NCI-H2196 treated with DMSO at 0.1 percent for 48 hours (cell line): ENCODE results near the gene SLAMF8.

Source experiments
- DNase-seq: peaks from one replicate; lab custom pipeline; 2025; ENCODE audit not compliant: unreplicated experiment; lab: John Stamatoyannopoulos, UW

Gene SLAMF8

DNA sequence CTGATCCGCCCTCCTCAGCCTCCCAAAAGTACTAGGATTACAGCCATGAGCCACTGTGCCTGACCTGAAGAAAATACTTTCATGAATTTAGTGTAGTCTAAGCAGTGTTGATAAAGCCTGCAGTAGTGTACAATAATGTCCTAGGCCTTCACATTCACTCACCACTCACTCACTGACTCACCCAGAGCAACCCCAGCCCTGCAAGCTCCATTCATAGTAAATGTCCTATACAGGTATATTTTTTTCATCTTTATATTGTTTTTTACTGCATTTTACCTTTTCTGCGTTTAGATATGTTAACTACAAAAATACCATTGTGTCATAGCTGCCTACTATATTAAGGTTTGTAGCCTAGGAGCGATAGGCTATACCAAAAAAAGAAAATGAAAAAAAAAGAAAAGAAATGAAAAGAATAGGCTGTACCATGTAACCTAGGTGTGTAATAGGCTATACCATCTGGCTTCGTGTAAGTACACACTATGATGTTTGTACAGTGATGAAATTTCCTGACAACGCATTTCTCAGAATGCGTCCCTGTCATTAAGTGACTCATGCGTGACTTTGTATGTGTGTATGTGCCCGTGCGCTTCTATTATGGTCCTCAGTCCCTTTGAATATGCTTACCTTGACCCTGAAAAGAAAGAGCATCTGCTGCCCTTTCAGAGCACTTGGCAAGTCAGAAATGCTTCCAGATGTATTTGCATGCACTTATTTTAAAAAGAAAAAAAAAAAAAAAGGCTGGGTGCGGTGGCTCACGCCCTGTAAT lies 9.2 kb upstream of the SLAMF8 start:
- no peak for DNase-seq

DNA sequence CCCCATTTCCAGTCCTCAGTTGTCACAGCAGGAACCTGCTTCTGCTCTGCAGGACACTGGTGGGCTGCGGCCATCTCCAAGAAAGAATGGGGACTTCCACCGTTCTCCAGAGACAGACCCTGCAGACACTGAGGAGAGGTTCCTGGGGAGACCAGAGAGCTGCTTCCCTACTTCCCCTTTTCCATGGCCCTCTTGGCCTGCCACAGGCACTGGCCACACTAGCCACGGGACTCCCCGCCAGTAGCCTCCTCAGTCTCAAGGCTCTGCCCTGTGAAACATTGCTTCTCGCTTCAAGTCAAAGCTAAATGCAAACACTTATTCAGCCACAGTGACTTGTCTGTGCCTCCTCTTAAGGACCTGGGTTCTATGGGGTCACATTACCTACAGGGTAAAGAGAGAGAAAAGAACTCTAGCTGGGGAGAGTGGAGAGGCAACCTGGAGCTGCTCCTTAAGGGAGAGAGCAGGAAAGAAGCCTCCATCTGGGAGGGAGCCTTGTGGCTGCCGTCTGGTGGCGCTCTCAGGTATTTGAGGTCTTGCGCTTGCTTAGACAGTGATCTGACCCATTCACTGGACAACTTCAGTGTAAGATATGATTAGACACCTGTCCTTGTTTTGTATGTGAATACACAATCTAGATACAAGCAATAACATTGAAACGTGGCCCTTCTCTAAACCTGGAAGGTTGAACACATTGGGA lies 5.4 kb upstream of the SLAMF8 start:
- DNase-seq = no peak

- DNase-seq = no peak
These were observed 3.3 kb upstream of the SLAMF8 start for GRCh38 chr1:159823406-159823805.

DNA sequence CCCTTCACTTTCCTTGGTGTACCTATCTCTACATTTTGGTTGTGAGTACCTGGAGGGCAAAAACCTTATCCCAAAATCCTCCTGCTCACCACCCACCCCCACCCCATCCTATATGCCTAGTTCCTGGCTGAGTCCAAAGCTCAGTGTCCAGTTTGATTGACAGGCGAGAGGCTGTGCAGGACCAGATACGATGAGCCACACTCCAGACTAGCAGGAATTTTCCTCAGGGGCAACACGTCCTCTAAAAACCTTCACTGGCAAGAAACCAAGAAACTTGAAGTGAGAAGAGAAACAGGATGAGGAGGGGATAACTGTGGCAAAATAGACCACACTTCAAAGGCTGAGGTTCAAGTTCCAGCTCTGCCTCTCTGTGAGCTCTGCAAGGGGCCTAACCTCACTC lies 1.1 kb upstream of the SLAMF8 start:
- DNase-seq = no peak

DNA sequence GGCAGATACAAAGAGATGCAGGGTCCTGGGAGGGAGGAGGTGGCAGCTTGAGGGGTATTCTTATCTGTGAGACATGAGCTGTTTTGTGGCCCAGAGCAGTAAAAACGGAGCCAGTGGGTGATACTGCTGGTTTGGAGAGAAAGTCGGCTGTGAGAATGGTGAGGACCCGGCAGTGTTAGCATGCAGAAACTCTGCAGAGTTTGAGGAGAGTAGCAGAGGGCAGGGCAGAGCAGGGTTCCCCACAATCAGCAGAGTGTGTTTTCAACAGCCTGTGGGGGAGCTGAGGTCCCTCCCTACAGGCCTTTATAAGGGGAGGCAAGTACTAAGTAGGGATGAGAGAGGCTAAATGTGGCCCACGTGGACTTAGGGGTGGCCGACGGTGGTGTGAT lies 423 bp downstream of the SLAMF8 start:
- DNase-seq = no peak

DNA sequence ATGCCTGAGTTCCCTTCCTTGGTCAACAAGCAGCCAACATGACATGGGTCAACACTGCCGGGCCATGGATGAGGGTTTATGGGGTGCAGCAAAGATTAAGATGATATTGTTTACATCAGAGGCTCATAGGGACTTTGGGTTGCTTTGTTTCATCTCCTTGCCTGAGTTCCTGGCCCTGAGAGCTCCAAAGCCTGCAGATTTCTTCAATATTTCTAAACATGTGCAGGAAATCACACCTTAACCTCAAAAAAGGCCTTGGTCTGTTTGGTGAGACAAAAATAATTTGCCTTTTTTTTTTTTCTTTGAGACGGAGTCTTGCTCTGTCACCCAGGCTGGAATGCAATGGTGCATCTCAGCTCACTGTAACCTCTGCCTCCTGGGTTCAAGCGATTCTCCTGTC lies 876 bp downstream of the SLAMF8 start:
- DNase-seq = no peak

DNA sequence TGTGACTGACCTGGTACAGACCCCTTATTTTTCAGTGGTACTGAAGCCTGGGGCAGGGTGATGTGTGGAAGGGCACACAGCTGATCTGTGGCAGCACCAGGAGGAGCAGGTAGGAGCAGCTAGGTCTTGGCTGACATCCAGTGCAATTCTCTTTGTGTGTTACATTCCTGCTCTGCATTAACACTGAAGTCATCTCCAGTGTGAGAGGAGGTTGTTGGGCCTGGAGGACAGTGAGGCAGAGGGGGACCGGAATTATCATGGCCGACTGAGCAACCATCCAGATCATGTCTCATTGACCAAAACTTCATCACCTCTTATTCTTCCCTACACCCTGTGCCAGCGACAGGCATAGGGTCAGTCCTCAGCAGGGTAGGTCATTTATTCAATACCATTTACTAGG lies 1.5 kb downstream of the SLAMF8 start:
- no peak for DNase-seq

GRCh38 chr1:159828581-159829272 lies 2.1 kb downstream of the SLAMF8 start:
- no peak for DNase-seq

- DNase-seq = no peak
These were observed 2.6 kb downstream of the SLAMF8 start for GRCh38 chr1:159829273-159829634.

- DNase-seq = no peak
These were observed 3.3 kb downstream of the SLAMF8 start for GRCh38 chr1:159829822-159830465.

DNA sequence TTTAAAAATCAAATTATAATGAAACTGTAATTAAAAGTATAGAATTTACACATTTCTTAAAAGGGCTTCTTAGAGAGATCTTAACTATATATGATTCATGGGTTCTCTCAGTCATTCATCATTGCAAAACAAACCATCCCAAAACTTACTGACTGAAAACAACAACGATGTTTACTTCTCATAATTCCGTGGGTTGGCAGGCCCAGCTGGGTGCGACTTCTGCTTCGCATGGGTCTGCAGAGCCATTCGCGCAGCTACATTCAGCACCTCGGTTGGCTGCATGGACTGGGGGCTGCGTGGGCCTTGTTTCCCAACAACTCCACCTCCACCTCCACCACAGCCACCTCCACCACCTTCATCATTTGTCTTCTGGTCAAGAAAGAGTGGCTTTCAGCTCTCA lies 4.0 kb downstream of the SLAMF8 start:
- DNase-seq = no peak

- DNase-seq = no peak
These were observed 4.9 kb downstream of the SLAMF8 start for GRCh38 chr1:159831412-159832141.

GRCh38 chr1:159832309-159832708 lies 5.6 kb downstream of the SLAMF8 start:
- DNase-seq = no peak

- no peak for DNase-seq
These were observed 8.7 kb downstream of the SLAMF8 start for GRCh38 chr1:159835356-159835755.

DNA sequence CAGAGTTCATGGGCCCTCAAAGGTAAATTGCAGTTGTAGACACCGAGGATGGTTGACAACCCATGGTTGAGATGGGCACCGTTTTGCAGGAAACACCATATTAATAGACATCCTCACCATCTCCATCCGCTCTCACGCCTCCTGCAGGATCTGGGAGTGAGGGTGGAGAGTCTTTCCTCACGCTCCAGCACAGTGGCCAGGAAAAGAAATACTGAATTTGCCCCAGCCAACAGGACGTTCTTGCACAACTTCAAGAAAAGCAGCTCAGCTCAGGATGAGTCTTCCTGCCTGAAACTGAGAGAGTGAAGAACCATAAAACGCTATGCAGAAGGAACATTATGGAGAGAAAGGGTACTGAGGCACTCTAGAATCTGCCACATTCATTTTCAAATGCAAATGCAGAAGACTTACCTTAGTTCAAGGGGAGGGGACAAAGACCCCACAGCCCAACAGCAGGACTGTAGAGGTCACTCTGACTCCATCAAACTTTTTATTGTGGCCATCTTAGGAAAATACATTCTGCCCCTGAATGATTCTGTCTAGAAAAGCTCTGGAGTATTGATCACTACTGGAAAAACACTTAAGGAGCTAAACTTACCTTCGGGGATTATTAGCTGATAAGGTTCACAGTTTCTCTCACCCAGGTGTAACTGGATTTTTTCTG lies 9.3 kb downstream of the SLAMF8 start:
- DNase-seq = no peak

- DNase-seq = no peak
These were observed 12.0 kb downstream of the SLAMF8 start for GRCh38 chr1:159838715-159839114.

DNA sequence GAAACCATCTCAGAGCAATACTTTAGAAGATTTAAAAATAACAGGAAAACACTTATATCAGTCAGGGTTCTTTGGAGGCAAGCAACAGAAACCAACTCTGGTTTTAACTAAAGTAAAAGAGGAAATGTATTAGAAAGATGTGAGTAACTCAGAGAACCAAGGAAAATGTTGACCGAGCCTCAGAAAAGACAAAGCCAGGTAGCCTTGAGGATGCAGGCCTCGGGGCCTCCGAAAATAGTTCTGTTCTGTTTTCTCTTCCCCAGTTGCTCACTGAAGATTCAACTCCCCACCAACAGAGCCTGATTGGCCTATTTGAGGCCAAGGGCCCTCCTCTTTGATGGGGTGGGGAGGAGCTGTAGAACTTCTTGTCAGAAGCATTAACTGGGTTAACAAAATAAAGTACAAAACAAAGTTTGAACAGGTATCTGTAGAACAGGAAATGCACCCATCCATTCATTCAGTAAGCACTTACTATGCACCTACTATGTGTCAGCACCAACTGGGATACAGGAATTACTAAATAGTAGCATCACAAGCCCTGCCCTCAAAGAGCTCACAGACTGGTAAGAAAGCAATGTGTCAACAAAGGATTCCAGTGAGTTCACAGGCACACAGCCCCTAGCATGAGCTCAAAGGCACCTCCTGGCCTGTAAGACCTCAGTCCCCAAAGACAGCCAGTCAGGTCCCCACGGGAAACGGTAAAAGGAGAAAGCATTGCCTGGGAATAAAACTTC lies 12.6 kb downstream of the SLAMF8 start:
- DNase-seq = no peak

DNA sequence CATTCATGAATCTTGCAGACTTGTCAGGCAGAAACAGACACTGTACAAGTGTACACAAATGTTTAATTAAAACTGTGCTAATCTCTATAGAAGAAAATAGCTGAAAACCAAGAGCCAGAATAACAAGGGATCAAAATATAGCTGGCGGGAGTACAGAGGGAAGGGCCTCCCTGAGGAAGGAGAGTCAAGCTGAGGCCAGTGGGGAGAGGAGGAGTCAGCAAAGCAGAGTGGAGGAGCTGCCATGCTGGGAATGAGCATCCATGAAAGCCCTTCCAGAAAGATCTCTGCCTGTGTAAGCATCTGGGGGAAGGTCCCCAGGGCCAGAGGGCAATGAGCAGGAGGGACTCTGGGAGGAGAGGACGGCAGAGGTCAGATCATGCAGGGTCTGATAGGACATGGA lies 15.1 kb downstream of the SLAMF8 start:
- DNase-seq = no peak

DNA sequence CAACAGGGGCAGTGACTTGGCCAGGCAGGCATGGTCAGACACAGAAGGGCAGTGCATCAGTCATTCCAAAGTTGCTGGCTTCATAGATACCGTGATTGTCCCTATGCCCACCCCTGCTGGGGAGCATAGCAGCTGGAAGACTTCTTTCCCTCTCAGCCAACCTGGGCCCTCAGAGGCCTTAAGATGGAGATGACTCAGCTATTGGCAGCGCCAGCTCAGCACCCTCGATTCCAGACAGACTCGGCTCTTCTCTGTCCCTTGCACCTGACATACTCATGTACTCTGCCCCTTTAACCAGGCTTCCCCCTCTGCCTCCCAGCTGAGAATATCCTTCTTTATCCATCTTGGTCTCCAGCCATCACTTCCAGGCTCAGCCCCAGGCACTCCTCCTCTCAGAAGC lies 16.8 kb downstream of the SLAMF8 start:
- DNase-seq = no peak
